Caco-2 (cell line): ENCODE results near the gene TEX14. TPM values are rescaled to one million over a fixed set of nuclear protein-coding genes. Genes with fewer than 3 reads are reported as not detected.

ENCODE experiments used
- Bru-seq: library from RNA; stranded (reverse); fragments of 400-500 nt; gene quantifications from one replicate; lab custom pipeline; 2021; lab: Mats Ljungman, UMichigan
- BruChase-seq, 2 experiments: library from RNA; stranded (reverse); fragments of 400-500 nt; gene quantifications; one replicate each; lab custom pipeline; 2021; lab: Mats Ljungman, UMichigan
- BruUV-seq: library from RNA; stranded (reverse); fragments of 400-500 nt; replicated peaks from 2 replicates; lab custom pipeline; 2021; lab: Mats Ljungman, UMichigan
- CTCF ChIA-PET: fragments of 300-600 bp; sonication (Branson Sonifier 250); formaldehyde crosslinking; loops from one replicate; lab custom pipeline; 2022; ENCODE audit warnings: antibody characterized with exemption; lab: Charles Lee
- POLR2A ChIA-PET: fragments of 300-600 bp; sonication (Branson Sonifier 250); formaldehyde crosslinking; loops from one replicate; lab custom pipeline; 2022; ENCODE audit warnings: antibody characterized with exemption; lab: Charles Lee
- DNase-seq, 2 experiments: peaks; one replicate each; pipeline versions ENCODE4 v3.0.0 to v3.0.0-alpha.2; 2020 to 2022
- H3K27me3 ChIP-seq: replicated peaks from 2 replicates; pipeline ENCODE4 v1.6.0; 2011; ENCODE audit warnings: low read length; ENCODE audit not compliant: control insufficient read depth, insufficient read depth
- H3K36me3 ChIP-seq: 2 replicates; pipeline ENCODE4 v1.5.1; 2011; ENCODE audit warnings: low read length; ENCODE audit not compliant: control insufficient read depth, insufficient read depth
- H3K4me1 ChIP-seq: fragments of 250-450 bp; sonication (Bioruptor Pico); 2 replicates; pipeline ENCODE4 v1.5.1; 2020; ENCODE audit warnings: mild to moderate bottlenecking
- H3K4me3 ChIP-seq: 2 replicates; pipeline ENCODE4 v1.5.1; 2011; ENCODE audit warnings: low read depth, mild to moderate bottlenecking, control low read depth, low read length
- H3K9me3 ChIP-seq: fragments of 250-450 bp; sonication (Bioruptor Pico); 2 replicates; pipeline ENCODE4 v1.5.1; 2020; ENCODE audit warnings: mild to moderate bottlenecking, moderate library complexity
- H3K27ac Mint-ChIP-seq: one replicate; pipeline ENCODE4 v1.8.0; 2022; ENCODE audit warnings: mixed read lengths; ENCODE audit not compliant: unreplicated experiment
- H3K27me3 Mint-ChIP-seq: one replicate; pipeline ENCODE4 v1.8.0; 2022; ENCODE audit warnings: mixed read lengths; ENCODE audit not compliant: insufficient read depth, unreplicated experiment
- H3K36me3 Mint-ChIP-seq: one replicate; pipeline ENCODE4 v1.8.0; 2022; ENCODE audit warnings: mild to moderate bottlenecking, mixed read lengths; ENCODE audit not compliant: insufficient read depth, unreplicated experiment
- H3K4me1 Mint-ChIP-seq: one replicate; pipeline ENCODE4 v1.8.0; 2022; ENCODE audit warnings: low read depth, mixed read lengths; ENCODE audit not compliant: unreplicated experiment
- H3K4me3 Mint-ChIP-seq: one replicate; pipeline ENCODE4 v1.8.0; 2022; ENCODE audit warnings: mild to moderate bottlenecking, moderate library complexity, mixed read lengths; ENCODE audit not compliant: unreplicated experiment
- H3K9me3 Mint-ChIP-seq: one replicate; pipeline ENCODE4 v1.8.0; 2022; ENCODE audit warnings: mixed read lengths; ENCODE audit not compliant: unreplicated experiment
- CTCF ChIP-seq, 2 experiments: fragments of 200-600 bp in 1 of 2; IDR thresholded peaks; 1 replicate in 1 of 2; 2 replicates in 1 of 2; pipeline versions ENCODE4 v1.5.1 to v1.8.0; 2011 to 2022; ENCODE audit warnings: antibody characterized with exemption in 1 of 2, control low read depth in 1 of 2, inconsistent platforms in 1 of 2, low read depth in 1 of 2, low read length in 1 of 2, mild to moderate bottlenecking in 1 of 2, moderate library complexity in 1 of 2; ENCODE audit not compliant: insufficient read depth in 1 of 2, severe bottlenecking in 1 of 2, unreplicated experiment in 1 of 2
- intact Hi-C: fragments of 100-400 bp; cut with micrococcal nuclease; formaldehyde crosslinking; loops from one replicate; pipeline ENCODE4 v1.10.0; 2022; ENCODE audit not compliant: unreplicated experiment
- long read RNA-seq: library from polyadenylated mRNA; stranded (forward); transcript quantifications from one replicate; pipeline ENCODE4 v2.0.0, GENCODE V29; 2022
- total RNA-seq: library from RNA; stranded (reverse); gene quantifications from 2 replicates; pipeline ENCODE4 v1.2.3, GENCODE V29; 2022

TEX14 gene
- 0.30 and 0.54 TPM in 2 replicates for total RNA-seq
- percentile 34 among the genes with signal in this experiment for Bru-seq, nascent RNA
- percentile 31 among the genes with signal in this experiment for BruChase-seq, experiment 1, labeled RNA remaining after a 2-hour chase
- BruChase-seq, experiment 2, labeled RNA remaining after a 6-hour chase: percentile 31 among the genes with signal in this experiment
- long read RNA-seq: 0 reads

GRCh38 chr17:58691701-58692238, at the start of gene TEX14:
TEX14 (minus strand) TSS chr17:58692045; CDS start chr17:58652001, 40,044 bp downstream.
- DNase-seq: peak; percentile 26 to 50
- Mint-ChIP-seq H3K4me1 (peaks cover 17% of the 10 kb centered on the region), H3K36me3 (peaks cover 20% of the 10 kb centered on the region), H3K9me3 (no peaks in the 10 kb centered on the region), H3K4me3 (peak within 1 kb of the TSS; percentile 91), H3K27ac (peak within 1 kb of the TSS; percentile 86), H3K27me3 (no peaks in the 10 kb centered on the region)
- POLR2A ChIA-PET: interaction anchor here (0.6 to 1.4 kb wide), 6 partner anchors 22 to 991 kb away, joined by 3 to 19 read pairs (median 4); partner anchors contain the start of gene SKA2
- H3K27me3 ChIP-seq: no peaks in the 10 kb centered on the region
- no TSS peak for BruUV-seq
- H3K4me3 ChIP-seq: peak within 1 kb of the TSS; percentile 47
- TF ChIP-seq CTCF (IDR thresholded peaks at IDR 0.05; ENCODE audit: insufficient read depth in 1 of 2, low read depth in 1 of 2, low read length in 1 of 2, severe bottlenecking in 1 of 2, unreplicated experiment in 1 of 2): no peak
- H3K9me3 ChIP-seq: no peaks in the 10 kb centered on the region
- CTCF ChIA-PET: interaction anchor here (1.4 kb wide), 1 partner anchor 60 kb away, joined by 3 read pairs; no protein-coding TSS in a partner anchor
- intact Hi-C loops: loop anchor here (1.0 kb wide), 2 partner anchors 32 to 173 kb away; no protein-coding TSS in a partner anchor
- H3K4me1 ChIP-seq: peaks cover 22% of the 10 kb centered on the region
- H3K36me3 ChIP-seq: no peaks in the 10 kb centered on the region

DNA sequence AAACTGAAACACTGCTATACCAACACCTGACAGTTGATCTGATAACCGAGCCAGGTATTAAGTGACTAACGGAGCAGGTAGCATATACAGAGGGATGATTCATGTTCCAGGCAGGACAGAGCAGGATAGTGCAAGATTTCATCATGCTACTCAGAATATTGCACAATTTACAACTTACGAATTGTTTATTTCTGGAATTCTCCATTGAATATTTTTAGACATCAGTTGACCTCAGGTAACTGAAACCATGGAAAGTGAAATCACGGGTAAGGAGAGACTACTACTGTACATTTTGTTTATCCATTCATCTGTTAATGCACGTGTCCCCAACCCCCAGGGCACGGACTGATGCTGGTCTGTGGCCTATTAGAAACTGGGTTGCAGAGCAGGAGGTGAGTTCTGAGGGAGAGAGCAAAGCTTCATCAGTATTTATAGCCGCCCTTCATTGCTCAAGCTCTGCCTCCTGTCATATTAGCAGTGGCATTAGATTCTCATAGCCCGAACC, 49.3 kb upstream of the TEX14 start:
- peaks cover 5% of the 10 kb centered on the region for H3K36me3 Mint-ChIP-seq
- ChIA-PET CTCF (no interaction called here), POLR2A (no interaction called here)
- H3K27me3 Mint-ChIP-seq: no peaks in the 10 kb centered on the region
- DNase-seq: peak in 1 of 2 experiments; percentile 12
- Histone ChIP-seq H3K4me1 (no peaks in the 10 kb centered on the region; the same call in 1 of the 2 replicates), H3K4me3 (no peak overlapping the region), H3K9me3 (peaks cover 3% of the 10 kb centered on the region; the same call in 1 of the 2 replicates), H3K36me3 (no peaks in the 10 kb centered on the region), H3K27me3 (no peaks in the 10 kb centered on the region)
- intact Hi-C loops: no loop called here
- H3K4me3 Mint-ChIP-seq: no peak overlapping the region
- BruUV-seq: no TSS peak
- peak overlapping the region; percentile 80 for H3K27ac Mint-ChIP-seq
- peaks cover 8% of the 10 kb centered on the region for H3K4me1 Mint-ChIP-seq
- peaks cover 9% of the 10 kb centered on the region for H3K9me3 Mint-ChIP-seq
- TF ChIP-seq CTCF (IDR thresholded peaks at IDR 0.05; ENCODE audit: insufficient read depth in 1 of 2, low read depth in 1 of 2, low read length in 1 of 2, severe bottlenecking in 1 of 2, unreplicated experiment in 1 of 2): no peak

DNA sequence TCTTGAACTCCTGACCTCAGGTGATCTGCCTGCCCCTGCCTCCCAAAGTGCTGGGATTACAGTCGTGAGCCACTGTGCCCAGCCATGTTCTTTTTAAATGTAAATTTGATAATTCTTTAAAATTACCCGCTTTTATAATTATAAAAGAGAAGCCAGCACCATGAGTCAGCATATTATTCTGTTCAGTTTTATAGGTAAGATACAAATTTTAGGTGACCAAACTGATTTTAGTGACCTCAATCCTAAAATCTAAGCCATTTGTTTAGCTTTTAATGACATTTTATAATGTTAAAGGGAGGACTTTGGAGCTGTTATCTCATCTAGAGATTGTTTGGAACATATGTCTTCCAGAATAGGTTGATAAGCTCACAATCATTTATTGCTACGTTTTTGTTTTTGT, 43.0 kb upstream of the TEX14 start:
- Mint-ChIP-seq H3K36me3 (peaks cover 5% of the 10 kb centered on the region), H3K4me1 (no peaks in the 10 kb centered on the region), H3K4me3 (no peak overlapping the region), H3K27ac (no peak overlapping the region), H3K27me3 (no peaks in the 10 kb centered on the region), H3K9me3 (no peaks in the 10 kb centered on the region)
- Histone ChIP-seq H3K36me3 (no peaks in the 10 kb centered on the region), H3K4me3 (no peak overlapping the region), H3K4me1 (no peaks in the 10 kb centered on the region), H3K27me3 (no peaks in the 10 kb centered on the region), H3K9me3 (no peaks in the 10 kb centered on the region)
- ChIA-PET POLR2A (no interaction called here), CTCF (no interaction called here)
- intact Hi-C loops: no loop called here
- no peak for TF ChIP-seq CTCF (IDR thresholded peaks at IDR 0.05; ENCODE audit: insufficient read depth in 1 of 2, low read depth in 1 of 2, low read length in 1 of 2, severe bottlenecking in 1 of 2, unreplicated experiment in 1 of 2)
- no TSS peak for BruUV-seq
- DNase-seq: no peak
